Mammary epithelial cell (primary cell): Measurements from ENCODE around the gene ARRDC1.
"Not testable (repeated sequence)": the region's sequence is repeated elsewhere in the genome, so short reads cannot be mapped to it uniquely, and the experiment has no call there.

ENCODE experiments used
- EZH2 ChIP-seq: IDR thresholded peaks from 2 replicates; pipeline ENCODE4 v1.6.1; 2012; ENCODE audit warnings: low read length, inconsistent platforms, borderline replicate concordance
- TF ChIP-seq, protein P1 (sequence below), 2 donors: IDR thresholded peaks in 1 of 2; conservative IDR thresholded peaks in 1 of 2; 2 replicates each; pipeline ENCODE4 v1.5.1; 2011 to 2012; ENCODE audit warnings: inconsistent platforms in 2 of 2, low read length in 2 of 2, mild to moderate bottlenecking in 2 of 2, control low read depth in 1 of 2, low read depth in 1 of 2; ENCODE audit not compliant: insufficient read depth in 1 of 2; ENCODE audit errors: extremely low read depth in 1 of 2

DNA sequence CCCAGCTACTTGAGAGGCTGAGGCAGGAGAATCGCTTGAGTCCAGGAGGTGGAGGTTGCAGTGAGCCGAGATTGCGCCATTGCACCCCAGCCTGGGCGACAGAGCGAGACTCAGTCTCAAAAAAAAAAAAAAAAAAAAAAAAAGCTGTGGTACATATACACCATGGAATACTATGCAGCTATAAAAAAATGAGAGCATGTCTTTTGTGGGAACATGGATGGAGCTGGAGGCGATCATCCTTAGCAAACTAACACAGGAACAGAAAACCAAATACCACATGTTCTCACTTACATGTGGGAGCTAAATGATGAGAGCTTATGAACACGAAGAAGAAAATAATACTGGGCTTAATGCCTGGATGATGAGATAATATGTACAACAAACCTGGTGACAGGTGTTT lies 8.9 kb upstream of the ARRDC1 start:
- TF ChIP-seq, protein P1, sequence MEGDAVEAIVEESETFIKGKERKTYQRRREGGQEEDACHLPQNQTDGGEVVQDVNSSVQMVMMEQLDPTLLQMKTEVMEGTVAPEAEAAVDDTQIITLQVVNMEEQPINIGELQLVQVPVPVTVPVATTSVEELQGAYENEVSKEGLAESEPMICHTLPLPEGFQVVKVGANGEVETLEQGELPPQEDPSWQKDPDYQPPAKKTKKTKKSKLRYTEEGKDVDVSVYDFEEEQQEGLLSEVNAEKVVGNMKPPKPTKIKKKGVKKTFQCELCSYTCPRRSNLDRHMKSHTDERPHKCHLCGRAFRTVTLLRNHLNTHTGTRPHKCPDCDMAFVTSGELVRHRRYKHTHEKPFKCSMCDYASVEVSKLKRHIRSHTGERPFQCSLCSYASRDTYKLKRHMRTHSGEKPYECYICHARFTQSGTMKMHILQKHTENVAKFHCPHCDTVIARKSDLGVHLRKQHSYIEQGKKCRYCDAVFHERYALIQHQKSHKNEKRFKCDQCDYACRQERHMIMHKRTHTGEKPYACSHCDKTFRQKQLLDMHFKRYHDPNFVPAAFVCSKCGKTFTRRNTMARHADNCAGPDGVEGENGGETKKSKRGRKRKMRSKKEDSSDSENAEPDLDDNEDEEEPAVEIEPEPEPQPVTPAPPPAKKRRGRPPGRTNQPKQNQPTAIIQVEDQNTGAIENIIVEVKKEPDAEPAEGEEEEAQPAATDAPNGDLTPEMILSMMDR (conservative IDR thresholded peaks at IDR 0.05 in 1 of 2, IDR thresholded peaks at IDR 0.05 in 1 of 2; ENCODE audit: extremely low read depth in 1 of 2, insufficient read depth in 1 of 2, low read depth in 1 of 2, low read length in 2 of 2): not testable (repeated sequence)
- not testable (repeated sequence) for TF ChIP-seq EZH2
